GM18517 (cell line): ENCODE measurements around the gene PGAM5.

ENCODE experiments used
- ATAC-seq: cut with Tn5 transposase; IDR thresholded peaks from one replicate; pipeline ENCODE4 v1.9.1; 2021; ENCODE audit warnings: mild to moderate bottlenecking, moderate library complexity; ENCODE audit not compliant: unreplicated experiment

PGAM5 gene

GRCh38 chr12:132719141-132719953 lies 8.7 kb downstream of the PGAM5 start:
- ATAC-seq = no peak

GRCh38 chr12:132719954-132720324 lies 9.3 kb downstream of the PGAM5 start:
- ATAC-seq = no peak

- no peak for ATAC-seq
Observed at GRCh38 chr12:132720606-132721345, 10.1 kb downstream of the PGAM5 start.

- no peak for ATAC-seq
Observed at GRCh38 chr12:132723015-132723763, 12.5 kb downstream of the PGAM5 start.

GRCh38 chr12:132723764-132724140 lies 13.1 kb downstream of the PGAM5 start:
- no peak for ATAC-seq

- no peak for ATAC-seq
Observed at GRCh38 chr12:132724506-132725241, 14.0 kb downstream of the PGAM5 start.

GRCh38 chr12:132726386-132726785 lies 15.7 kb downstream of the PGAM5 start:
- ATAC-seq = no peak

GRCh38 chr12:132727091-132727794 lies 16.6 kb downstream of the PGAM5 start:
- no peak for ATAC-seq

- ATAC-seq = no peak
Observed at GRCh38 chr12:132728502-132728901, 17.9 kb downstream of the PGAM5 start.

- ATAC-seq = no peak
Observed at GRCh38 chr12:132729541-132730320, 19.1 kb downstream of the PGAM5 start.

GRCh38 chr12:132730353-132730752 lies 19.7 kb downstream of the PGAM5 start:
- ATAC-seq = no peak

GRCh38 chr12:132731574-132731973 lies 20.9 kb downstream of the PGAM5 start:
- ATAC-seq = no peak

- ATAC-seq = no peak
Observed at GRCh38 chr12:132734206-132734605, 23.6 kb downstream of the PGAM5 start.

- no peak for ATAC-seq
Observed at GRCh38 chr12:132735496-132735895, 24.9 kb downstream of the PGAM5 start.

- no peak for ATAC-seq
Observed at GRCh38 chr12:132736378-132736777, 25.7 kb downstream of the PGAM5 start.

- no peak for ATAC-seq
Observed at GRCh38 chr12:132736913-132737312, 26.3 kb downstream of the PGAM5 start.

- ATAC-seq = no peak
Observed at GRCh38 chr12:132739600-132740312, 29.1 kb downstream of the PGAM5 start.

- no peak for ATAC-seq
Observed at GRCh38 chr12:132740313-132740646, 29.6 kb downstream of the PGAM5 start.

GRCh38 chr12:132740652-132741051 lies 30.0 kb downstream of the PGAM5 start:
- ATAC-seq = no peak
